ENCODE results near the gene KIF13A.
A peak's percentile ranks its signal among the peaks of the same experiment; 100 is the strongest.

Gene KIF13A

DNA sequence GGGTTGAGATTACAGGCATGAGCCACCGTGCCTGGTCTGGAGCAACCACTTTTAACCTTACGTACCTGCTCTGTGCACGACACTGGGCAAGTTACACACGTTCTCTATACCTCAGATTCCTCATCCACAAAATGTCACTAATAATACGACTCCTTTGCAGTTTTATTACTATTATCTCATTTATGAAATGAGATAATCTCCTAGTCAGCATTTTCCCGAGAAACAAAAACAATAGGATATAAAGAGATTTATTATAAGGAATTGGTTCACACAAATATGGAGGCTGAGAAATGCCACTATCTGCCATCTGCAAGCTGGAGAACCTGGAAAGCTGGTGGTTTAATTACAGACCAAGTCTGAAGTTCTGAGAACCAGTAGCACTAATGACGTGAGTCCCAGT, 12.0 kb upstream of the KIF13A start:
- TF ChIP-seq, protein P1, sequence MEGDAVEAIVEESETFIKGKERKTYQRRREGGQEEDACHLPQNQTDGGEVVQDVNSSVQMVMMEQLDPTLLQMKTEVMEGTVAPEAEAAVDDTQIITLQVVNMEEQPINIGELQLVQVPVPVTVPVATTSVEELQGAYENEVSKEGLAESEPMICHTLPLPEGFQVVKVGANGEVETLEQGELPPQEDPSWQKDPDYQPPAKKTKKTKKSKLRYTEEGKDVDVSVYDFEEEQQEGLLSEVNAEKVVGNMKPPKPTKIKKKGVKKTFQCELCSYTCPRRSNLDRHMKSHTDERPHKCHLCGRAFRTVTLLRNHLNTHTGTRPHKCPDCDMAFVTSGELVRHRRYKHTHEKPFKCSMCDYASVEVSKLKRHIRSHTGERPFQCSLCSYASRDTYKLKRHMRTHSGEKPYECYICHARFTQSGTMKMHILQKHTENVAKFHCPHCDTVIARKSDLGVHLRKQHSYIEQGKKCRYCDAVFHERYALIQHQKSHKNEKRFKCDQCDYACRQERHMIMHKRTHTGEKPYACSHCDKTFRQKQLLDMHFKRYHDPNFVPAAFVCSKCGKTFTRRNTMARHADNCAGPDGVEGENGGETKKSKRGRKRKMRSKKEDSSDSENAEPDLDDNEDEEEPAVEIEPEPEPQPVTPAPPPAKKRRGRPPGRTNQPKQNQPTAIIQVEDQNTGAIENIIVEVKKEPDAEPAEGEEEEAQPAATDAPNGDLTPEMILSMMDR (IDR thresholded peaks at IDR 0.05; ENCODE audit: low read depth, low read length, missing control alignments): no peak
- DNase-seq (ENCODE audit: low read depth): no peak
- H3K4me3 ChIP-seq (ENCODE audit: low read depth, low read length): no peak overlapping the region
- in situ Hi-C loops (cut with HindIII; ENCODE audit: low sequenced_read_pairs): no loop called here

DNA sequence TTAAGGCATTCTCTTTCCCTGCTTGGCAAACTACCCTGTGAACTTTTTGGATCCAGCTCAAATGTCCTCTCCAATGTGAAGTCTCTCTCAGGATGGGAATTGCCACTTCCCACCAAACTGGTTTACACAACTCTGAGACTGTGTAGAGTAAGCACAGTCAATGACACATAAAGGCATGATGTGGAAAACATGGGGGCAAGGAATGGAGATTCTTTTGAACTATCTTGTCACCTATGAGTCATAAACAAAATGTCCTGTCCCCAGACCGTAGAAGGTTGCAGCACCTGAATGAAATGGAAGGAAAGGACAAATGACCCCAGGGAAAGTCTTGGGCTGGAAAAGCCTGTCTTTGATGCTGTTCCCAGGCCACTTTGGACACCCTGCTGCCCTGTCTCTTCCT, 11.0 kb upstream of the KIF13A start:
- TF ChIP-seq, protein P1 (IDR thresholded peaks at IDR 0.05; ENCODE audit: low read depth, low read length, missing control alignments): no peak
- no peak overlapping the region for H3K4me3 ChIP-seq (ENCODE audit: low read depth, low read length)
- in situ Hi-C loops (cut with HindIII; ENCODE audit: low sequenced_read_pairs): no loop called here
- DNase-seq (ENCODE audit: low read depth): no peak

DNA sequence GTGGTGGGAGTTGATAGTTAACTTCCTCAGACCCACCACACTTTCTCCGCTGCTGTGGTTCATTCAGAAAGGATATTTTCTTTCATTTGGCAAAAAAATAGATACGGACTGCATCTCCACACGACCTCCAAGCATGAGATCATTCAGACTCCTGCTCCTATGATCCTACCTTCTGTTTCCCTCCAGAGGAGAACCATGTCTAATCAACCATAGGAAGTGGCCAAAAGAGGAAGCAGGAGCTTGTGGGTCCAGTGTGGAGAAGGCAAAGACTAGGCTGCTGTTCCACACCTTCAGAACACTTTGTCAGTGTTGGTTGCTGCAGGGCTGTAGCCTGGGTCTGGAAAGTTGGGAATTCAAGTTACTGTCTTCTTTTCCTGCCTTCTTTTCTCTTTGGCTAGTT, 10.6 kb upstream of the KIF13A start:
- H3K4me3 ChIP-seq (ENCODE audit: low read depth, low read length): no peak overlapping the region
- in situ Hi-C loops (cut with HindIII; ENCODE audit: low sequenced_read_pairs): no loop called here
- no peak for DNase-seq (ENCODE audit: low read depth)
- TF ChIP-seq, protein P1 (IDR thresholded peaks at IDR 0.05; ENCODE audit: low read depth, low read length, missing control alignments): no peak

DNA sequence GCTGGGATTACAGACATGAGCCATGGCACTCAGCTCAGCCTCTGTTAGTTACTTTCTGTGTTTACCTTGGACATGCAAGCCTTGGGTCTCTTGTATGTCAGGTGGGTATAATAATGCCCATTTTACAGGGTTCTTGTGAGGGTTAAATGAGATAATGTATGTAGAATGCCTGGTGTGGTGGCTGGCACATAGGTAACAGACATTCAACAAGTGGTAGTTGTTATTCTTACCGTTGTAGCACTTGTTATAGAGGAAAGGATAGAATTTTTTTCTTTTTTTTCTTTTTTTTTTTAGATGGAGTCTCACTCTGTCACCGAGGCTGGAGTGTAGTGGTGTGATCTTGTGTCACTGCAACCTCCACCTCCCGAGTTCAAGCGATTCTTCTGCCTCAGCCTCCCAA, 8.0 kb upstream of the KIF13A start:
- TF ChIP-seq, protein P1 (IDR thresholded peaks at IDR 0.05; ENCODE audit: low read depth, low read length, missing control alignments): no peak
- in situ Hi-C loops (cut with HindIII; ENCODE audit: low sequenced_read_pairs): no loop called here
- H3K4me3 ChIP-seq (ENCODE audit: low read depth, low read length): no peak overlapping the region
- DNase-seq (ENCODE audit: low read depth): no peak

DNA sequence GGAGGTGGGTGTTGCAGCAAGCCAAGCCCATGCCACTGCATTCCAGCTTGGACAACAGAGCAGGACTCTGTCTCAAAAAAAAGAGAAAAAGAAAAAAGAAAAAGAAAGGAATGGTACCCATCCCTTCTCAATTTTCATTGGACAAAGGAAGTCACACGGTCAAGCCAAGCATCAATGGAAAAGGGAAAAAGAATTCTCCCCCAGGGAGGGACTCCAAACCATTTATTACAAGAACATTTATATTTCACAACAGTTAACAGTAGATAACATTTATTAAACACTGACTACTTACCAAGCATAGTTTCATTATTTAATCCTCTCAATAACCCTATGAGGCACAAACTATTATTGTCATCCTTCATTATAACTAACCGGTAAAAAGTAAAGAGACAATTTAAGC, 6.6 kb upstream of the KIF13A start:
- in situ Hi-C loops (cut with HindIII; ENCODE audit: low sequenced_read_pairs): no loop called here
- no peak overlapping the region for H3K4me3 ChIP-seq (ENCODE audit: low read depth, low read length)
- no peak for DNase-seq (ENCODE audit: low read depth)
- TF ChIP-seq, protein P1 (IDR thresholded peaks at IDR 0.05; ENCODE audit: low read depth, low read length, missing control alignments): no peak

DNA sequence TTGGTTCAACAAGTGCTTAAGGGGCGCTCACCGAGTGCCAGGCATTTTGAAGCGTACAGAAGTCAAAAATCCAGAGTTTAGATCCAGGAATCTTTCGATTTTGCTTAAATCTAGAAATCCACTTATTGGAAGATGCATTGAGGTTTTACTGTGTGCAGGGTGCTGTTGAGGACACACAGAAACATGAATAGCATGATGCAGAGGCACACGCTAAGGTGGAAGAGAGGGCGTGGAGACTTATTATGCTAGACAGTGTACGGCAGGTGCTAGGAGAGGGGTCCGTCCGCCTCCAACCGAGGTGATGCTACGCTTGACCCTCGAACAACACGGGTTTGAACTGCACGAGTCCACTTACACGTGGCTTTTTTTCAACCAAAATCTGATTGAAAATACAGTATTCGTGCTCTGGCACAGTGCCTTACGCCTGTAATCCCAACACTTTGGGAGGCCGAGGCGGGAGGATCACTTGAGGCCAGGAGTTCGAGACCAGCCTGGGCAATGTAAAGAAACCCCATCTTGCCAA, 1.0 kb upstream of the KIF13A start:
- H3K4me3 ChIP-seq (ENCODE audit: low read depth, low read length): peak overlapping the region; percentile 57
- no peak for DNase-seq (ENCODE audit: low read depth)
- TF ChIP-seq, protein P1 (IDR thresholded peaks at IDR 0.05; ENCODE audit: low read depth, low read length, missing control alignments): no peak
- in situ Hi-C loops (cut with HindIII; ENCODE audit: low sequenced_read_pairs): no loop called here

Measured in astrocyte of the cerebellum (primary cell).